Left renal pelvis (tissue), 4 donors: ENCODE results near the gene TNPO1. TPM values are rescaled to one million over a fixed set of nuclear protein-coding genes. Genes with fewer than 3 reads are reported as not detected.

Source experiments
- DNase-seq, 4 donors: peaks; one replicate each; pipeline ENCODE4 v3.0.0-alpha.2; 2013; ENCODE audit warnings: low read depth in 4 of 4, low spot score in 3 of 4
- polyA plus RNA-seq, 4 donors: library from polyadenylated mRNA; unstranded; fragments of 120-200 nt; gene quantifications; one replicate each; pipeline ENCODE4 v1.2.1, GENCODE V29; 2013; ENCODE audit not compliant: insufficient read length in 4 of 4

The TNPO1 gene
- polyA plus RNA-seq, 4 donors: 86.3 to 123 (median 99.5) TPM

GRCh38 chr5:72849546-72849945, 33.1 kb downstream of the TNPO1 start:
- no peak for DNase-seq

- DNase-seq: no peak
Measured at GRCh38 chr5:72850113-72850512, 33.7 kb downstream of the TNPO1 start.

GRCh38 chr5:72852356-72852755, 35.9 kb downstream of the TNPO1 start:
- no peak for DNase-seq

GRCh38 chr5:72854419-72854818, 38.0 kb downstream of the TNPO1 start:
- DNase-seq: no peak

- no peak for DNase-seq
Measured at GRCh38 chr5:72855821-72856220, 39.4 kb downstream of the TNPO1 start.

GRCh38 chr5:72857396-72857795, 40.9 kb downstream of the TNPO1 start:
- no peak for DNase-seq

GRCh38 chr5:72859127-72859526, 42.7 kb downstream of the TNPO1 start:
- DNase-seq: no peak

GRCh38 chr5:72860499-72860898, 44.0 kb downstream of the TNPO1 start:
- DNase-seq: no peak

GRCh38 chr5:72871366-72872024, 55.0 kb downstream of the TNPO1 start:
- DNase-seq: no peak

- no peak for DNase-seq
Measured at GRCh38 chr5:72878854-72879253, 62.4 kb downstream of the TNPO1 start.

GRCh38 chr5:72882989-72883388, 66.5 kb downstream of the TNPO1 start:
- DNase-seq: no peak

GRCh38 chr5:72883850-72884249, 67.4 kb downstream of the TNPO1 start:
- DNase-seq: no peak

GRCh38 chr5:72884892-72885291, 68.4 kb downstream of the TNPO1 start:
- no peak for DNase-seq

GRCh38 chr5:72885824-72886223, 69.4 kb downstream of the TNPO1 start:
- DNase-seq: no peak

GRCh38 chr5:72888595-72888994, 72.1 kb downstream of the TNPO1 start:
- DNase-seq: no peak

- no peak for DNase-seq
Measured at GRCh38 chr5:72889324-72889723, 72.9 kb downstream of the TNPO1 start.

GRCh38 chr5:72892846-72893245, 76.4 kb downstream of the TNPO1 start:
- DNase-seq: no peak

GRCh38 chr5:72895758-72896157, 79.3 kb downstream of the TNPO1 start:
- DNase-seq: no peak

GRCh38 chr5:72906806-72907205, 90.3 kb downstream of the TNPO1 start:
- DNase-seq: no peak

GRCh38 chr5:72908664-72909063, 92.2 kb downstream of the TNPO1 start:
- DNase-seq: no peak

GRCh38 chr5:72917371-72917776, 100.9 kb downstream of the TNPO1 start:
- DNase-seq: no peak

GRCh38 chr5:72920690-72921502, 104.4 kb downstream of the TNPO1 start:
- DNase-seq: no peak
